ENCODE data around the gene BOC.

Gene BOC

GRCh38 chr3:113287803-113288648 lies 76.7 kb downstream of the BOC start:
- DNase-seq: peak; percentile 44

- no peak for DNase-seq
These were observed 77.5 kb downstream of the BOC start for GRCh38 chr3:113288881-113289280.

DNA sequence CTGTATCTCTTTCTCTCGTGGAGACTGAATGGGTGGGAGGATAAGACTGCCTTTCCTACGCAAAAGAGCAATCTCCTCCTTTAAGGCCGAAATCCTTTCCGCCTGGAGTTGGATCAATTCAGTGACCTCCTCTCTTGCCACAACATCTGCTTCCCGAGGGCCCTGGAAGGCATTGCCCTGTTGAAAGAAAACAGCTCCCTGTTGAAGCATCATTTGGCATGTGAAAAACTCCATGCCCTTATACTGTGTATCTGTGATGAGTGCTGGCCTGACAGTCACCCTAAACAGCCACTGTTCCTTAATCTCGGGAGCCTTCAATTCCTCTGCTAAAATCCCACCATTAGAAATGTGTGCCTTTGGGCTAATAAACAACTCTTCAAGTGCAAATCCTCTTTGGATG lies 80.2 kb downstream of the BOC start:
- DNase-seq: no peak

GRCh38 chr3:113292933-113293332 lies 81.6 kb downstream of the BOC start:
- DNase-seq: no peak

- no peak for DNase-seq
These were observed 82.0 kb downstream of the BOC start for GRCh38 chr3:113293348-113293747.

DNA sequence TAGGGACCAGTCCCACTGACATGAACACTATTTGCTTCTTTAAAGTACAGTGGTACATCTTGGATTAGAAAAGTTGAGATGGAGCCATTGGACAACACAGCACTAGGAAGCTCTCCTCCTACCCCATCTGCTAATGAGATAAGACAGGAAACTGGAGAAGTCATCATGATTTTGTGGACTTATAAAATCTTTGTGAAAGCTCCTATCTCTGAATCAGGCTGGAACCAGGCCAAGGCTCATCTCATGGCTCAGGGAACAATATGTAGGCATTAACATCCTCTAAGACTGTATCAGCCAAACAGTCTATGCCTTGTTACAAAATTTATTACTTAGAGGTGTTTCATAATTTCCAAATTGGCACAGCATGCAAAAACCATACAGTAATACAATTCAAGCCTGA lies 84.1 kb downstream of the BOC start:
- no peak for DNase-seq

DNA sequence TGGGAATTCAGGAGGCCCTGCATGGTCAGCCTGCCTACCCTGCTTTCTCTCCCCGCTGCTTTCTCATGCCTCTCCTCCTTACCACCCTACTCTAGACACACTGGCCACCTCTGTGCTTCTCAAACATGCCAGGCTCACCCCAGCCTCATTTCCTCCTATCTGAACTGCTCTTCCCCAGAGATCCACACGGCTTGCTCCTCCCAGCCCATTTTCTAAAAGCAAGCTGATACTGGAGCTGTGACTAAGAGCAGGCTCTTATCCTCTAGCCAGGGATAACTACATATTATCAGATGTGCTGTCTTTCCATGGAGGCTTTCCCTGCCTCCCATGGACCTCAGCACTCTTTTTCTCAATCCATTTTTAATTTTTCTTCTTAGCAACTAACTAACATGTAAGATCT lies 85.9 kb downstream of the BOC start:
- no peak for DNase-seq

DNA sequence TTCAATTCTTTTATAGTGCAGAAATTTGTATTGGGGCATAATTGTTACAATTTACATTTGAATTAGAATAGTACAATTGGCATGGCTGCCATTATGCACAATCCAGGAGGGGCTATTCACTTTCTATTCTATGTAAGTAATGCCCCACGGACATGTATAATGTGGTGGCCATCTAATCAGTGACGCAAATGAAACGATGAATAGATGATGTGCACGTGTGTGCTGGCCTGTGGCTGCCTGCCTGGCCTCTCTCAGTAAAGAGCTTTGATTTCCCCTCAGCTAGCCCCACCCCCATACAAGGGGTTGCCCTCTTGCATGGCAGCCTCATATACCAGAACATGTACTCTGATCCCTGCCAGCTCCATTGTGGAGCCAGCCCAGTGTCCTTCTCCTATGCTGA lies 86.5 kb downstream of the BOC start:
- no peak for DNase-seq

- no peak for DNase-seq
These were observed 89.2 kb downstream of the BOC start for GRCh38 chr3:113300596-113300995.

DNA sequence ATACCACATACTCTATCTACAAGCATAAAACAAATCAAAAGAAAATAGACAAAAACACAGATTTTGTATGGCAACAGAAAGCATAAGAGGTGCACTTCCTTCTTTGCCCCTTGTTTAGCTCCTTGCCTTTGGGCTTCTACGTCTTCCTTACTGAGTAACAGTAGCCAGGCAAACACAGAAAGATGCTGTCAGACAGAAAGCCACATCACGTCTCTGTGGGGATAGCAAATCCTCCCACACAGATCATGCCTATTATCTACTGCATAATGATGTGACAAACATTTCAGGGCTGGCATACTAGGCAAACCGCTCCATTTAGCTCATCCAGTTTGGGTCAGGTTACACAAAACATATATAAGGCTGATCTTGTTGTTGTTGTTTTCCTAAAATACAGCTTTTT lies 92.7 kb downstream of the BOC start:
- no peak for DNase-seq

- DNase-seq: no peak
These were observed 93.6 kb downstream of the BOC start for GRCh38 chr3:113304856-113305540.

GRCh38 chr3:113310960-113311359 lies 99.6 kb downstream of the BOC start:
- DNase-seq: no peak

- DNase-seq: no peak
These were observed 101.1 kb downstream of the BOC start for GRCh38 chr3:113312416-113312815.

DNA sequence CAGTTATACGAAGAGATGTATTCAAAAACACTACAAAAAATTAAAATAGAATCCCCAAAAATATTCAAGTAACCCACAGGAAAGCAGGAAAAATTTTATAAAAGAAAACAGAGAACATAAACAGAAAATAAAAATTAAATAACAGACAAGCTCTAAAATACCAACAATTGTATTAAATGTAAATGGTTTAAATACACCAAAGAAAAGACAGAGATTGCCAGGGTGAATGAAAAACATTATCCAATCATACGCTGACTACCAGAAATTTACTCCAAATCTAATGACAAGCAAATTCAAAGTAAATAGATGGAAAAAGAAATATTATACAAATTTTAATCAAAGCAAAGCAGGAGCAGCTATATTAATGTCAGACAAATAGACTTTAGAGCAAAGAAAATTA lies 103.6 kb downstream of the BOC start:
- no peak for DNase-seq

DNA sequence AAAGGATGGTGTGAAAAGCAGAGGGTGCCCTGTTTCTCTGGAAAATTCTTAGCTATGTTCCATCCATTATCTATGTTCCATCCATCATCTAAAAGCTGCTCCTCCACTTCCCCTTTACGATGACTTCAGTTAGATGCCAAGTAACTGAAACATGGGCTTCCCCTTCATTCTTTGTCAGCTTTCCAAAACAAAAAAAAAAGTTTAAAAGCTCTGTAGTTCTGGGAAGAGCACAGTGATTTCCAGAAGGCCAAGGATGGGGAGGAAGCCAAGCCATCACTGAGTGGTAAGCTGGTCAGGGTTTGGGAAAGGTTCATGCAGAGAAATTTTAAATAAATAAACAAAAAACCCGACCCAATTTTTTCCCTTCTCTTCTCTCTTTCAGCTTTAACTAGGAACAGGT lies 118.4 kb downstream of the BOC start:
- DNase-seq: no peak

DNA sequence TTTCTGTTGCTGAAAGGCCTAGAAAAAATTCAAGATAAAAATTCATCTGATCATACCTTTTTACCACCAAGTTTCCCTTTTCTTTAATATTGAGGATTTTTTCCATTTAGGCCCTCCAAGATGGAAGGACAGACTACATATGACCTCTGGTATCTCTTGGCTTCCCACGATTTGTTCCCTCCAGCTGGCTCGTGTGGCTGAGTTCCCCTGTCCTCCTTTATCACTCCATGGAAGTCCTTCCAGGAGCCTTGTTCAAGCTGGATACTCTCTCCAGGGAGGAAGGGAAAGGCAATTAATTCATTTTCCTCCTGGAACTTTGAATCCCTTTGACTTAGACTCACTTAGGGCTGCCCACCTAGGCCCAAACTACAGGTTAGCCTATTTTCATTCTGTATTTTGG lies 119.4 kb downstream of the BOC start:
- no peak for DNase-seq

GRCh38 chr3:113331187-113331586 lies 119.8 kb downstream of the BOC start:
- DNase-seq: no peak
